CD4-positive, alpha-beta memory T cell (primary cell): Measurements from ENCODE around the gene ZNF17. TPM values are rescaled to one million over a fixed set of nuclear protein-coding genes. Genes with fewer than 3 reads are reported as not detected.

ENCODE experiments used
- CTCF ChIA-PET: fragments of 350-600 bp; sonication (Branson Sonifier 250); formaldehyde crosslinking; loops from one replicate; lab custom pipeline; 2021; ENCODE audit warnings: inconsistent platforms; ENCODE audit not compliant: partially characterized antibody; lab: Charles Lee
- POLR2A ChIA-PET: fragments of 350-600 bp; sonication (Branson Sonifier 250); formaldehyde crosslinking; loops from one replicate; lab custom pipeline; 2021; ENCODE audit not compliant: partially characterized antibody; lab: Charles Lee
- DNase-seq, 5 donors: peaks; one replicate each; pipeline versions ENCODE4 v3.0.0 to v3.0.0-alpha.2; 2020 to 2022; ENCODE audit warnings: mixed read lengths in 1 of 5
- H3K27ac ChIP-seq: one replicate; pipeline ENCODE4 v1.7.0; 2013; ENCODE audit warnings: low read depth, low read length
- H3K27me3 ChIP-seq: 2 replicates; pipeline ENCODE4 v1.7.0; 2013; ENCODE audit warnings: mild to moderate bottlenecking, low read length, moderate library complexity; ENCODE audit not compliant: insufficient read depth
- H3K36me3 ChIP-seq: 2 replicates; pipeline ENCODE4 v1.7.0; 2013; ENCODE audit warnings: mild to moderate bottlenecking, low read length, moderate library complexity; ENCODE audit not compliant: insufficient read depth
- H3K4me1 ChIP-seq: 2 replicates; pipeline ENCODE4 v1.7.0; 2013; ENCODE audit warnings: mild to moderate bottlenecking, low read length, moderate library complexity; ENCODE audit not compliant: insufficient read depth
- H3K4me3 ChIP-seq, 2 donors: one replicate each; pipeline ENCODE4 v1.7.0; 2013; ENCODE audit warnings: low read length in 2 of 2, mild to moderate bottlenecking in 1 of 2
- H3K9me3 ChIP-seq, 2 donors: one replicate each; pipeline ENCODE4 v1.7.0; 2013; ENCODE audit warnings: low read length in 2 of 2, control low read depth in 1 of 2; ENCODE audit not compliant: control insufficient read depth in 1 of 2
- H3K27ac Mint-ChIP-seq, 7 donors: one replicate each; pipeline ENCODE4 v1.8.0; 2020 to 2021; ENCODE audit warnings: mixed read lengths in 7 of 7, mild to moderate bottlenecking in 6 of 7, inconsistent platforms in 3 of 7, moderate library complexity in 3 of 7
- H3K27me3 Mint-ChIP-seq, 2 donors: one replicate each; pipeline ENCODE4 v1.8.0; 2020 to 2021; ENCODE audit warnings: mixed read lengths in 2 of 2
- H3K36me3 Mint-ChIP-seq, 2 donors: one replicate each; pipeline ENCODE4 v1.8.0; 2020 to 2021; ENCODE audit warnings: mixed read lengths in 2 of 2, inconsistent platforms in 1 of 2, mild to moderate bottlenecking in 1 of 2
- H3K4me1 Mint-ChIP-seq, 4 donors: one replicate each; pipeline ENCODE4 v1.8.0; 2020 to 2021; ENCODE audit warnings: mixed read lengths in 4 of 4, mild to moderate bottlenecking in 1 of 4
- H3K4me3 Mint-ChIP-seq, 8 donors: one replicate each; pipeline ENCODE4 v1.8.0; 2020 to 2021; ENCODE audit warnings: mixed read lengths in 8 of 8, mild to moderate bottlenecking in 7 of 8, moderate library complexity in 6 of 8, inconsistent platforms in 3 of 8
- H3K9me3 Mint-ChIP-seq, 8 donors: one replicate each; pipeline ENCODE4 v1.8.0; 2020 to 2021; ENCODE audit warnings: mixed read lengths in 8 of 8, mild to moderate bottlenecking in 5 of 8, inconsistent platforms in 3 of 8, moderate library complexity in 1 of 8
- intact Hi-C: fragments of 100-400 bp; cut with micrococcal nuclease; formaldehyde crosslinking; loops from one replicate; pipeline ENCODE4 v1.15.1; 2023
- polyA plus RNA-seq, 2 donors: library from polyadenylated mRNA; unstranded; fragments of 300-500 nt; fragmentation: Illumina TruSeq; gene quantifications; one replicate each; pipeline ENCODE4 v1.2.3, GENCODE V29; 2021
- total RNA-seq, 2 experiments: library from RNA; stranded (reverse); gene quantifications; one replicate each; pipeline ENCODE4 v1.2.3, GENCODE V29; 2021

Gene ZNF17
- total and polyA plus RNA-seq, 4 experiments from 2014 or later = 3.6 to 29.9 (median 18.9) TPM

GRCh38 chr19:57421037-57421436 is 10.1 kb downstream of the ZNF17 start:
- intact Hi-C loops = no loop called here
- peaks cover 0 to 89% (median 72%) of the 10 kb centered on the region in 8 donors for H3K9me3 Mint-ChIP-seq
- no peaks in the 10 kb centered on the region for H3K27me3 ChIP-seq
- H3K27ac Mint-ChIP-seq = no peak overlapping the region
- peaks cover 0 to 47% of the 10 kb centered on the region in 2 donors for H3K9me3 ChIP-seq
- peaks cover 39% of the 10 kb centered on the region for H3K36me3 ChIP-seq
- no peak overlapping the region for H3K27ac ChIP-seq
- ChIA-PET CTCF (no interaction called here), POLR2A (no interaction called here)
- no peak overlapping the region for H3K4me3 Mint-ChIP-seq
- DNase-seq = no peak
- no peaks in the 10 kb centered on the region for H3K27me3 Mint-ChIP-seq
- H3K4me1 Mint-ChIP-seq = peaks cover 0 to 4% (median under 1%) of the 10 kb centered on the region in 4 donors
- no peaks in the 10 kb centered on the region for H3K4me1 ChIP-seq
- no peak overlapping the region for H3K4me3 ChIP-seq
- H3K36me3 Mint-ChIP-seq = peaks cover 59 to 64% of the 10 kb centered on the region in 2 donors

GRCh38 chr19:57434386-57435061 is 23.6 kb downstream of the ZNF17 start:
- Mint-ChIP-seq H3K27me3 (peaks cover 0 to 2% of the 10 kb centered on the region in 2 donors), H3K36me3 (peaks cover 27 to 29% of the 10 kb centered on the region in 2 donors), H3K4me1 (peaks cover 22 to 29% (median 25%) of the 10 kb centered on the region in 4 donors), H3K4me3 (peak overlapping the region; percentile 96 to 100 (median 98)), H3K9me3 (peaks cover 3 to 20% (median 11%) of the 10 kb centered on the region in 8 donors), H3K27ac (peak overlapping the region; percentile 83 to 99 (median 97))
- POLR2A ChIA-PET = interaction anchor here (0.6 to 1.6 kb wide), 7 partner anchors 23 to 840 kb away, joined by 3 to 6 read pairs (median 4); partner anchors contain the start of genes ZNF17, ZNF419, ZNF548 and ZNF773
- H3K4me1 ChIP-seq = peaks cover 13% of the 10 kb centered on the region
- intact Hi-C loops = loop anchor here (1.0 to 10.0 kb wide), 14 partner anchors 23 to 721 kb away; partner anchors contain the start of genes TRAPPC2B, ZNF17, ZNF211 and ZNF419
- no peak for DNase-seq
- H3K36me3 ChIP-seq = no peaks in the 10 kb centered on the region
- no peaks in the 10 kb centered on the region for H3K9me3 ChIP-seq
- H3K27me3 ChIP-seq = no peaks in the 10 kb centered on the region
- peak overlapping the region; percentile 62 to 70 for H3K4me3 ChIP-seq
- CTCF ChIA-PET = interaction anchor here (0.7 to 0.8 kb wide), 2 partner anchors 28 to 568 kb away, joined by 3 read pairs; partner anchors contain the start of gene ZNF606
- H3K27ac ChIP-seq = peak overlapping the region; percentile 66

GRCh38 chr19:57435062-57435978 is 24.4 kb downstream of the ZNF17 start, which contains the start of gene ZNF749:
Gene ZNF749 (plus strand): TSS chr19:57435325. CDS start chr19:57435579, 254 bp downstream.
- peaks cover 9 to 28% (median 18%) of the 10 kb centered on the region in 8 donors for H3K9me3 Mint-ChIP-seq
- H3K4me3 Mint-ChIP-seq = peak within 1 kb of the TSS; percentile 96 to 100 (median 98)
- POLR2A ChIA-PET = interaction anchor here (1.0 to 1.6 kb wide), 6 partner anchors 23 to 125 kb away, joined by 3 to 6 read pairs (median 4); partner anchors contain the start of genes ZNF17, ZNF419, ZNF548 and ZNF773
- peaks cover 0 to 2% of the 10 kb centered on the region in 2 donors for H3K27me3 Mint-ChIP-seq
- Histone ChIP-seq H3K4me1 (peaks cover 13% of the 10 kb centered on the region), H3K4me3 (peak within 1 kb of the TSS; percentile 62 to 70), H3K27me3 (no peaks in the 10 kb centered on the region), H3K27ac (peak within 1 kb of the TSS; percentile 66), H3K36me3 (no peaks in the 10 kb centered on the region), H3K9me3 (peaks cover 0 to 1% of the 10 kb centered on the region in 2 donors)
- intact Hi-C loops = loop anchor here (1.0 to 10.0 kb wide), 14 partner anchors 24 to 720 kb away; partner anchors contain the start of genes TRAPPC2B, ZNF17, ZNF211 and ZNF419
- CTCF ChIA-PET = interaction anchor here (0.8 kb wide), 2 partner anchors 334 to 567 kb away, joined by 3 read pairs; partner anchors contain the start of genes ZNF586 and ZNF606
- H3K4me1 Mint-ChIP-seq = peaks cover 22 to 36% (median 28%) of the 10 kb centered on the region in 4 donors
- peak; percentile 95 to 99 (median 97) for DNase-seq
- H3K36me3 Mint-ChIP-seq = peaks cover 35 to 37% of the 10 kb centered on the region in 2 donors
- peak within 1 kb of the TSS; percentile 83 to 99 (median 97) for H3K27ac Mint-ChIP-seq

- peak overlapping the region in 5 of 7 donors; percentile 65 to 99 (median 98) for H3K27ac Mint-ChIP-seq
- H3K27me3 Mint-ChIP-seq = peaks cover 0 to 2% of the 10 kb centered on the region in 2 donors
- Histone ChIP-seq H3K36me3 (no peaks in the 10 kb centered on the region), H3K27ac (no peak overlapping the region), H3K27me3 (no peaks in the 10 kb centered on the region), H3K4me1 (peaks cover 13% of the 10 kb centered on the region), H3K4me3 (peak overlapping the region in 1 of 2 donors; percentile 62), H3K9me3 (peaks cover 0 to 3% of the 10 kb centered on the region in 2 donors)
- CTCF ChIA-PET = interaction anchor here (0.8 kb wide), 1 partner anchor 333 kb away, joined by 3 read pairs; the partner anchor contains the start of gene ZNF586
- intact Hi-C loops = loop anchor here (10.0 kb wide), 2 partner anchors 308 to 568 kb away; partner anchors contain the start of genes ZNF606 and ZNF776
- no peak for DNase-seq
- peaks cover 22 to 39% (median 30%) of the 10 kb centered on the region in 4 donors for H3K4me1 Mint-ChIP-seq
- H3K4me3 Mint-ChIP-seq = peak overlapping the region; percentile 96 to 100 (median 98)
- peaks cover 12 to 33% (median 24%) of the 10 kb centered on the region in 8 donors for H3K9me3 Mint-ChIP-seq
- POLR2A ChIA-PET = interaction anchor here (1.6 kb wide), 1 partner anchor 64 kb away, joined by 6 read pairs; the partner anchor contains the start of gene ZNF773
- peaks cover 43 to 45% of the 10 kb centered on the region in 2 donors for H3K36me3 Mint-ChIP-seq
These were observed 25.5 kb downstream of the ZNF17 start for GRCh38 chr19:57436417-57436816.

GRCh38 chr19:57437931-57438330 is 27.0 kb downstream of the ZNF17 start:
- CTCF ChIA-PET = no interaction called here
- peaks cover 13% of the 10 kb centered on the region for H3K4me1 ChIP-seq
- no peak overlapping the region for H3K27ac Mint-ChIP-seq
- POLR2A ChIA-PET = no interaction called here
- H3K27me3 Mint-ChIP-seq = peaks cover 0 to 2% of the 10 kb centered on the region in 2 donors
- peaks cover 13 to 48% (median 39%) of the 10 kb centered on the region in 8 donors for H3K9me3 Mint-ChIP-seq
- no peak overlapping the region for H3K27ac ChIP-seq
- DNase-seq = no peak
- intact Hi-C loops = loop anchor here (10.0 kb wide), 2 partner anchors 307 to 567 kb away; partner anchors contain the start of genes ZNF606 and ZNF776
- no peaks in the 10 kb centered on the region for H3K27me3 ChIP-seq
- H3K4me3 Mint-ChIP-seq = no peak overlapping the region
- H3K36me3 Mint-ChIP-seq = peaks cover 58 to 60% of the 10 kb centered on the region in 2 donors
- peaks cover 3% of the 10 kb centered on the region for H3K36me3 ChIP-seq
- no peak overlapping the region for H3K4me3 ChIP-seq
- H3K4me1 Mint-ChIP-seq = peaks cover 22 to 39% (median 30%) of the 10 kb centered on the region in 4 donors
- peaks cover 3 to 8% of the 10 kb centered on the region in 2 donors for H3K9me3 ChIP-seq

DNA sequence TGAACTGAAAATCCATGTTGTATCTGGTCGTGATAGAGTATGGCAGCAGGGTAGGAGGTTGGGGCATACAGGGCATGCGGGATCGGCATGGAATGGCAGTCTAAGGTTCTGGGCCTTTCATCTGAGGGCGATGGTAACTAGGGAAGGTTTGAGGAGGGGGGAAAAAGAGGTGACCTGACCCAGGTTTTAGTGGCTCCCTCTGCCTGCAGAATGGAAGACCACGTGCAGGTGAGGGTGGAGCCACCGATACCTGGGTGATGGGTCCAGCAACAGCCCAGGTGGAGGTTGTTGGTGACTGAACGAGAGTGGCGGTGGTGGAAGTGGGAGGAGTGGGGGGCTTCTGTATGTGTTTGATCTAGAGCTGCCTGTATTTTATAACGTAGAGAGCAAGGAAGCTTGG is 28.0 kb downstream of the ZNF17 start:
- peaks cover 3 to 16% of the 10 kb centered on the region in 2 donors for H3K9me3 ChIP-seq

More for the DNA sequence above, 28.0 kb downstream of the ZNF17 start:
- peaks cover 68 to 70% of the 10 kb centered on the region in 2 donors for H3K36me3 Mint-ChIP-seq
- H3K4me3 Mint-ChIP-seq = no peak overlapping the region
- Histone ChIP-seq H3K27me3 (no peaks in the 10 kb centered on the region), H3K27ac (no peak overlapping the region), H3K36me3 (peaks cover 12% of the 10 kb centered on the region), H3K4me1 (peaks cover 13% of the 10 kb centered on the region), H3K4me3 (no peak overlapping the region)
- POLR2A ChIA-PET = no interaction called here
- peaks cover 0 to 2% of the 10 kb centered on the region in 2 donors for H3K27me3 Mint-ChIP-seq
- no peak overlapping the region for H3K27ac Mint-ChIP-seq
- DNase-seq = no peak
- intact Hi-C loops = loop anchor here (10.0 kb wide), 2 partner anchors 306 to 566 kb away; partner anchors contain the start of genes ZNF606 and ZNF776
- CTCF ChIA-PET = no interaction called here
- peaks cover 22 to 39% (median 30%) of the 10 kb centered on the region in 4 donors for H3K4me1 Mint-ChIP-seq
- peaks cover 13 to 58% (median 49%) of the 10 kb centered on the region in 8 donors for H3K9me3 Mint-ChIP-seq
